Mesothelial cell of epicardium (in vitro differentiated cells): Measurements from ENCODE around the gene CAPSL. TPM values are rescaled to one million over a fixed set of nuclear protein-coding genes. Genes with fewer than 3 reads are reported as not detected.

Experiments
- DNase-seq, 2 experiments: peaks; one replicate each; pipeline ENCODE4 v3.0.0; 2021; ENCODE audit warnings: low spot score in 2 of 2; ENCODE audit not compliant: unreplicated experiment in 2 of 2
- H3K27ac Mint-ChIP-seq: 2 replicates; pipeline ENCODE4 v1.8.0; 2021; ENCODE audit warnings: mixed read lengths
- H3K27me3 Mint-ChIP-seq: 2 replicates; pipeline ENCODE4 v1.8.0; 2021; ENCODE audit warnings: low read depth, mixed read lengths
- H3K36me3 Mint-ChIP-seq: 2 replicates; pipeline ENCODE4 v1.8.0; 2021; ENCODE audit warnings: mixed read lengths
- H3K4me1 Mint-ChIP-seq: 2 replicates; pipeline ENCODE4 v1.8.0; 2021; ENCODE audit warnings: mixed read lengths
- H3K4me3 Mint-ChIP-seq: 2 replicates; pipeline ENCODE4 v1.8.0; 2021; ENCODE audit warnings: mild to moderate bottlenecking, moderate library complexity, mixed read lengths
- H3K9me3 Mint-ChIP-seq: 2 replicates; pipeline ENCODE4 v1.8.0; 2021; ENCODE audit warnings: mixed read lengths
- total RNA-seq: library from RNA; stranded (reverse); gene quantifications from 3 replicates; pipeline ENCODE4 v1.2.1, GENCODE V29; 2021
- TF ChIP-seq, protein P1 (sequence below): fragments of 200-600 bp; sonication (generic); IDR thresholded peaks from one replicate; pipeline ENCODE4 v1.5.0; 2021; ENCODE audit warnings: antibody characterized with exemption; ENCODE audit not compliant: unreplicated experiment

Gene CAPSL
- total RNA-seq, 1 donor from 2014 or later: not detected

DNA sequence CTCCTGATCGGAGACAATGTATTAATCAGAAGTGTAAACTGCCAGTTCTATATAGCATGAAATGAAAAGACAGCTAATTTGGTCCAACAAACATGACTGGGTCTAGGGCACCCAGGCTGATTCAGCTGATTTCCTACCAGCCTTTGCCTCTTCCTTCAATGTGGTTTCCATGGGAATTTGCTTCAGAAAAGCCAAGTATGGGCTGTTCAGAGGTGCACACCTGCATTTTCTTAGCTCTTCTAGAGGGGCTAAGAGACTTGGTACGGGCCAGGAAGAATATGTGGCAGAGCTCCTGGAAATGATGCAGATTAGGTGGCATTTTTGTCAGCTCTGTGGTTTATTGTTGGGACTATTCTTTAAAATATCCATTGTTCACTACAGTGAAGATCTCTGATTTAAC, 59.3 kb downstream of the CAPSL start:
- Mint-ChIP-seq H3K4me1 (no peaks in the 10 kb centered on the region), H3K9me3 (no peaks in the 10 kb centered on the region), H3K36me3 (no peaks in the 10 kb centered on the region), H3K27ac (no peak overlapping the region), H3K27me3 (no peaks in the 10 kb centered on the region), H3K4me3 (no peak overlapping the region)
- TF ChIP-seq, protein P1, sequence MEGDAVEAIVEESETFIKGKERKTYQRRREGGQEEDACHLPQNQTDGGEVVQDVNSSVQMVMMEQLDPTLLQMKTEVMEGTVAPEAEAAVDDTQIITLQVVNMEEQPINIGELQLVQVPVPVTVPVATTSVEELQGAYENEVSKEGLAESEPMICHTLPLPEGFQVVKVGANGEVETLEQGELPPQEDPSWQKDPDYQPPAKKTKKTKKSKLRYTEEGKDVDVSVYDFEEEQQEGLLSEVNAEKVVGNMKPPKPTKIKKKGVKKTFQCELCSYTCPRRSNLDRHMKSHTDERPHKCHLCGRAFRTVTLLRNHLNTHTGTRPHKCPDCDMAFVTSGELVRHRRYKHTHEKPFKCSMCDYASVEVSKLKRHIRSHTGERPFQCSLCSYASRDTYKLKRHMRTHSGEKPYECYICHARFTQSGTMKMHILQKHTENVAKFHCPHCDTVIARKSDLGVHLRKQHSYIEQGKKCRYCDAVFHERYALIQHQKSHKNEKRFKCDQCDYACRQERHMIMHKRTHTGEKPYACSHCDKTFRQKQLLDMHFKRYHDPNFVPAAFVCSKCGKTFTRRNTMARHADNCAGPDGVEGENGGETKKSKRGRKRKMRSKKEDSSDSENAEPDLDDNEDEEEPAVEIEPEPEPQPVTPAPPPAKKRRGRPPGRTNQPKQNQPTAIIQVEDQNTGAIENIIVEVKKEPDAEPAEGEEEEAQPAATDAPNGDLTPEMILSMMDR: no peak
- DNase-seq: no peak

DNA sequence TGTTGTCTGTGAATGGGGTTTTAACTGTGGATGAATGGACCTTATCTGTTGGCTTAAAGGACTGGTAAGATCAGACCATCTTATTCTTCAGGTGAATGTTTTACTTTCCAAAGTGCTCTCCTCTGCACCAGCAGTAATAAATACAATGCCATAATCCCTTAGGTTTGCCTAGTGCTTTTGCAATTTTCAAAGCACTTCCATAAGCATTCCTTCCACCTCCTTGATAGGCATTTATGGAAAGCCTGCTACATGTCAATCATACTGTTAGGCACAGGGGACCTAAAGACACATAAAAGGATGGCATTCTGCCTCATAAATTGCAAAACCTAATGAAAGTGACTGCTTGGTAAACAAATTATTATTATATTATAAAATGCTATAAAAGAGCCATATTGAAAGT, 60.3 kb downstream of the CAPSL start:
- H3K4me3 Mint-ChIP-seq: no peak overlapping the region
- no peaks in the 10 kb centered on the region for H3K9me3 Mint-ChIP-seq
- no peak overlapping the region for H3K27ac Mint-ChIP-seq
- H3K4me1 Mint-ChIP-seq: no peaks in the 10 kb centered on the region
- TF ChIP-seq, protein P1: no peak
- DNase-seq: no peak
- no peaks in the 10 kb centered on the region for H3K27me3 Mint-ChIP-seq
- H3K36me3 Mint-ChIP-seq: no peaks in the 10 kb centered on the region

DNA sequence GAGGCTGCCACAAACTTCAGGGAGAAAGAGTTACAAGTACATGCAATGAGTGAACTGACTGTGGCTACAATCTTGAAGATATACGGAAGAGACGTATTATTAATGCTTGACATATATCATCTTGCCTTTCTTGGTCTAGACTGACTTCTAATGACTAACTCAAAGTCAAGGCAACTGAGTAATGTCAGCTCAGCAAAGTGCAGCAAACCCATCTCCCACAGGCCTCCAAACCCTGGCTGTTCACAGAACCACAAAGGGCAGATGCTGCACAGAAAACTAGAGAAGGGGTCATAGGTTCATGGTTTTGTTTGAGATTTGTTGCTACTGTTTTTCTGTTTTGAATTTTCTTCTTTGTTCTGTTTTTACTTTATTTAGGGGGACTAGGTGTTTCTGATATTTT, 60.8 kb downstream of the CAPSL start:
- H3K4me3 Mint-ChIP-seq: no peak overlapping the region
- no peaks in the 10 kb centered on the region for H3K4me1 Mint-ChIP-seq
- H3K9me3 Mint-ChIP-seq: no peaks in the 10 kb centered on the region
- TF ChIP-seq, protein P1: no peak
- H3K27ac Mint-ChIP-seq: no peak overlapping the region
- H3K27me3 Mint-ChIP-seq: no peaks in the 10 kb centered on the region
- DNase-seq: no peak
- no peaks in the 10 kb centered on the region for H3K36me3 Mint-ChIP-seq

DNA sequence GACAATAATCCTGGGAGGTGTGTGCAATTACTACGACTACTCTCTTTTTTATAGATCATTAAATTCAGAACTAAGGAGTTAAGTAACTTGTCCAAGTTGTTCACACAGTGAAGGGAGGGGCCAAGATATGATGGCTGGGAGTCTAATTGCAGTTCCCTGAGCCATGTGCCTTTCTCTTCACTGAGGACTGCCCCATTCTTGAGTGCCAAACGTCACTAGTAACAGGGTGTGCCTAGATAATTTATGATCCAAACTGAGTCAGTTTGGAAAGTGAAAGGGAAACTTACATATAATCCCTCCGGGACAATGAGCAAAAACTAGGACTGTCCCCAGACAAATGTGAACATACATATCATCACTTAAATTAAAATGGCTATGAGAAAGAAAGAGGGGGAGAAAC, 61.5 kb downstream of the CAPSL start:
- no peaks in the 10 kb centered on the region for H3K36me3 Mint-ChIP-seq
- H3K4me1 Mint-ChIP-seq: no peaks in the 10 kb centered on the region
- no peak overlapping the region for H3K27ac Mint-ChIP-seq
- H3K4me3 Mint-ChIP-seq: no peak overlapping the region
- TF ChIP-seq, protein P1: no peak
- H3K27me3 Mint-ChIP-seq: no peaks in the 10 kb centered on the region
- no peak for DNase-seq
- no peaks in the 10 kb centered on the region for H3K9me3 Mint-ChIP-seq

DNA sequence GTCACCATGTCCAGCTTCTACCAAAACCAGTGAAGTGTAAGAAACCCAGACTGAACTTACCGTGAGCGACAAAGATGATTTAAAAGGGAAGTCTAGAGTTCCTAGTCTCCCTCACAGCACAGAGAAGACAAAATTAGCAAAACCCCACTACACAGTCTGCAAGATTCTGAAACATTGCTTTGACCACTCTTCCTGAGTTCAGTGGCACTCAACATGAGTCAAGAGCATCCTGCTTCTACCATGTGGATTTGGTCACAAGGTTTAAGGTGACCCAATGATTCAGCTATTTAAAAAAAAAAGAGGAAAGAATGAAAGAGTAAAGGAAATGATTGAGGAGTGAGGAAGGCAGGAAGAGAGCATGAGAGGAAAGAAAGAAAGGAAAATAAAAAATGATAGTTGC, 62.0 kb downstream of the CAPSL start:
- TF ChIP-seq, protein P1: no peak
- H3K4me3 Mint-ChIP-seq: no peak overlapping the region
- no peaks in the 10 kb centered on the region for H3K27me3 Mint-ChIP-seq
- H3K36me3 Mint-ChIP-seq: no peaks in the 10 kb centered on the region
- DNase-seq: no peak
- no peak overlapping the region for H3K27ac Mint-ChIP-seq
- H3K9me3 Mint-ChIP-seq: no peaks in the 10 kb centered on the region
- no peaks in the 10 kb centered on the region for H3K4me1 Mint-ChIP-seq

DNA sequence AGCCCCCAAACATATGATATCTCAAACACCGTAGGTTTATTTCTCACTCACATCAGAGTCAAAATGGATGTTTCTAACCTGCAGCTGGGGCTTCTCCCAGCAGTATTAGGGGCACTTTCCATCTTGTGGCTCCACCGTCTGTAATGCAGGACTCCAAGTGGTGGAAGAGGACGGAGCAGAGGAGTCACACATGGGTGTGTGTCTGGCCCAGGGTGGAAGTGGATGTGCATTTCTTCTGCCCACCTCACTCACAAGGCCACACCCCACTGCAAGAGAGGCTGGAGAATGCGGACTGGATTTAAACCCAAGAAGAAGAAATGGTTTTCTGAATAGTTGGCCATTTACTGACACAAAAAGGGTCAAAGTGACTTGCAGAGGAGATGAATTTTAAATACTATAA, 67.8 kb downstream of the CAPSL start:
- Mint-ChIP-seq H3K36me3 (no peaks in the 10 kb centered on the region), H3K27ac (no peak overlapping the region), H3K9me3 (no peaks in the 10 kb centered on the region), H3K27me3 (no peaks in the 10 kb centered on the region), H3K4me1 (no peaks in the 10 kb centered on the region), H3K4me3 (no peak overlapping the region)
- DNase-seq: no peak
- TF ChIP-seq, protein P1: no peak
